ENCODE data around the gene USP25.

DNA sequence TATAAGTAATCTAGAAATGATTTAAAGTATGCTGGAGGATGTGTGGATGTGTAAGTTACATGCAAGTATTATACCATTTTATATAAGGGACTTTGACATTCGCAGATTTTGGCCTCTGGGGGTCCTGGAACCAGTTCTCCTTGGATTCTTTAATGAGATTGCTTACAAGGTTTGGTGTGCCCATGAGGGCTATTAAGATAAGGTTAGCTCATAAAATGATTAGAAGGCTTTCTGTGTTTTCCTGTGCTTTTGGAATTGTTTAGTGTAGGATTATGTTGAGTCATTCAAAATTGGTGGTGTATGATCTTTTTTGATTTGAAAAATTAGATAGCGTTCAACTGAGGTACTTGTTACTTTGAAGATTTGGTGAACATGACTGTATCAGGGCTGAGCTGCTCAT lies 5.6 kb downstream of the USP25 start:
- TF ChIP-seq, protein P1, sequence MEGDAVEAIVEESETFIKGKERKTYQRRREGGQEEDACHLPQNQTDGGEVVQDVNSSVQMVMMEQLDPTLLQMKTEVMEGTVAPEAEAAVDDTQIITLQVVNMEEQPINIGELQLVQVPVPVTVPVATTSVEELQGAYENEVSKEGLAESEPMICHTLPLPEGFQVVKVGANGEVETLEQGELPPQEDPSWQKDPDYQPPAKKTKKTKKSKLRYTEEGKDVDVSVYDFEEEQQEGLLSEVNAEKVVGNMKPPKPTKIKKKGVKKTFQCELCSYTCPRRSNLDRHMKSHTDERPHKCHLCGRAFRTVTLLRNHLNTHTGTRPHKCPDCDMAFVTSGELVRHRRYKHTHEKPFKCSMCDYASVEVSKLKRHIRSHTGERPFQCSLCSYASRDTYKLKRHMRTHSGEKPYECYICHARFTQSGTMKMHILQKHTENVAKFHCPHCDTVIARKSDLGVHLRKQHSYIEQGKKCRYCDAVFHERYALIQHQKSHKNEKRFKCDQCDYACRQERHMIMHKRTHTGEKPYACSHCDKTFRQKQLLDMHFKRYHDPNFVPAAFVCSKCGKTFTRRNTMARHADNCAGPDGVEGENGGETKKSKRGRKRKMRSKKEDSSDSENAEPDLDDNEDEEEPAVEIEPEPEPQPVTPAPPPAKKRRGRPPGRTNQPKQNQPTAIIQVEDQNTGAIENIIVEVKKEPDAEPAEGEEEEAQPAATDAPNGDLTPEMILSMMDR (IDR thresholded peaks at IDR 0.05 in 8 of 11, conservative IDR thresholded peaks at IDR 0.05 in 3 of 11), result no peak
- TF ChIP-seq POLR2A (IDR thresholded peaks at IDR 0.05) (no peak), POLR2AphosphoS5 (IDR thresholded peaks at IDR 0.05) (no peak)
